Adipose tissue (tissue), 3 donors: ENCODE results near the gene PARP1. TPM values are rescaled to one million over a fixed set of nuclear protein-coding genes. Genes with fewer than 3 reads are reported as not detected.

Experiments
- H3K27ac ChIP-seq: one replicate; pipeline ENCODE4 v1.5.1; 2013; ENCODE audit warnings: low read depth, low read length
- WGBS, 3 donors: extraction: QIAGEN DNeasy Blood & Tissue Kit; methylation state at CpG; one replicate each; pipeline ENCODE4 v1.1.7; 2013; 5-methylcytosine and 5-hydroxymethylcytosine counted together
- polyA plus RNA-seq, 3 donors: library from polyadenylated mRNA; stranded (reverse); fragments of 200-250 nt; gene quantifications; one replicate each; pipeline ENCODE4 v1.2.3, GENCODE V29; 2013
- donor health status: healthy with polysubstance abuse.
- donor health status: Bipolar disorder and iron deficiency.
- donor health status: healthy.

PARP1 gene
- polyA plus RNA-seq, 3 donors, result 26.5 to 43.8 (median 31.3) TPM

DNA sequence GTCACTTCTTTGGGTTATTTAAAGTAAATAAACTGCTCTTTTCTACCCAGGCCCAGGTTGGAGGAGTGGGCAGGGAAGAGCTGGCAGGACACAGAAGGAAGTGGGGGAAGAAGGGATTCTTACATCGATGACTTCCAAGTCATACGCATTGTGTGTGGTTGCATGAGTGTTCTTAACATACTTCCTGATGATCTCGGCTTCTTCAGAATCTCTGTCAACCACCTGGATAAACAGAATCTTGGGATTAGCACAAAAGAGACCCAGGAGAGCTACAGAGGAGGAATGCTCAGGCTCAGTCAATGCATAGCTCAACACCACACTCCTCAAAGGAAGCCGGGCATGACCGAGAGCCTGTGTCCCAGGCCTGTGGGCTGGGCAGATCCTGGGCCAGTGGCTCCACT, 42.1 kb downstream of the PARP1 start:
- WGBS, 3 donors, result 85 to 89% (median 89%) methylated on average over 5 of the region's 5 CpGs
- H3K27ac ChIP-seq, result no peak overlapping the region

DNA sequence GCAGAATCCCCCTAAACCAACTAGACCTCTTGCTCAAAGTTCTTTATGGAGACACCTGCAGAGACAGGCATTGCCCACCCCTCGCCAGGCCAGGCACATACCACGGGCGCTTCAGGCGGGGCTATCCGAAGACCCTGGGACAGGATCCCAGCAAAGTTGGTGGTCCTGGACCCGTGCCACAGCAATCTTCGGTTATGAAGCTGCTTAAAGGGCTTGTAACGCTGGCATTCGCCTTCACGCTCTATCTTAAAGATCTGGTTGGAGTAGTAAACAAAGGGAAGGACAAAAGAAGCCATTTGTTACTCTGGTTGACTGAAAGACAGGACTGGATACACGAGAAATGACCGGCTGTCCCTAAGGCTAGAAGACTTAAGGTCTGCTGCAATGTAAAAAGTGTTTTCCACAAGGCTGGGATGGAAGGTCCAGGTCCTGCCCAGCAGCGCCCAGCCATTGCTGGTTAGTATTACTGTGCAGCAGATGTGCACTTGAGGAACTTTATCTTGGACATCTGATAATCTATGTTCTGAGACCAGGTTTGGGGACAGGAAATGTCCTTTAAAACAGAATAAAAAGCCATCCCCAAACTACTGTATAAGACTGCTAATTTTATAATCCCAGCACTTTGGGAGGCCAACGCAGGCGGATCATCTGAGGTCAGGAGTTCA, 42.9 kb downstream of the PARP1 start:
- H3K27ac ChIP-seq, result no peak overlapping the region
- WGBS, 3 donors, result 91 to 95% (median 93%) methylated on average over 15 of the region's 15 CpGs

DNA sequence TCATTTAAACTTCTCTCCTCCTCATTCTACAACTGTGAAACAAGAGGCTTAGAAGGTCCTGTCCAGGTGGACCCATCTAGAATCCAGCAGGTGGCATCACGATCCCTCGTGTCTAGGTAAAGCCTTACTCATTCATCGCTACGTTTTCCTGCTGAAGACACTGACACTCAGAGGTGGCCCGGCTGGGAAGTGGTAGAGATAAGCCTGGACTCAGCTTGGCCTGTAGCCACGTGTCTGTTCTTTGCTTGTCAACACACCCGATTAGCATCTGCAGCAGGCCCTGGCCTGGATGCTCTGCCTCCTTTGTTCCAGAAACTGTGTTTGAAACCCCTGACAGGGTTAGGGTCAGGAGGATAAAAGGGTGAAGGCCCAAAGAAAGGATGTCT, 43.4 kb downstream of the PARP1 start:
- H3K27ac ChIP-seq, result no peak overlapping the region

DNA sequence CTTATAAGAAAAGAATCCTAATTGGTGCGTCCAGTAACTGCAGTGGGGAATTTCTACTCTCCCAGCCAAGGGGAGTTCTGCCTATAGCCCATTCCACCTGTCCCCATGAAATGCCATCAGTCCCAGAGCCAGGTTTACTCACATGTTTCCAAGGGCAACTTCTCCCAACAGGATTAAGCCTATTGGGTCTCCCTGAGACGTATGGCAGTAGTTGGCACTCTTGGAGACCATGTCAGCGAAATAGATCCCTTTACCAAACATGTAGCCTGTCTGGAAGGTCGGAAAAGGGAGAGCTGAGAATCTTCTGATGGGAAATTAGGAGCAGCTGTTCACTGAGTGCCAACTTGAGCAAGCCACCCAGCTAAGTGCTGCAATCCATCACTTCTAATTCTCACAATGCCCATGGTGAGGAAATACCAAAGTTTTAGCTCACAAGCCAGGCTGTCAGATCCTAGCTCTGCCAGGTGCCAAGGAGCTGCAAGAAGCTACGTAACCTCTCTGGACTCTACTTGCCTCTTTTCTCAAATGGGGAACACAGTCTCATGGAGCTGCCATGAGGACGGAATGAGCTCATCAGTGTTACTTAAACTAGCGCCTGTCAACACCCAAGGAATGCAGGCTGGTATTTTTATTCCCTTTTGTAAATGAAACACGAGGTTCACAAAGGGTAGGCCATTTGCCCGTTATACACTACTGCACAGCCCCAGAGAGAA, 43.9 kb downstream of the PARP1 start:
- H3K27ac ChIP-seq, result no peak overlapping the region
- WGBS, 3 donors, result 78 to 87% (median 83%) methylated on average over 9 of the region's 9 CpGs

More for the DNA sequence above, 43.4 kb downstream of the PARP1 start:
- 57 to 76% (median 76%) methylated on average over 7 of the region's 7 CpGs for WGBS, 3 donors

GRCh38 chr1:226362891-226363447, 44.9 kb downstream of the PARP1 start:
- H3K27ac ChIP-seq, result no peak overlapping the region
- 87 to 93% (median 89%) methylated on average over 9 of the region's 9 CpGs for WGBS, 3 donors

- 82 to 89% (median 89%) methylated on average over 6 of the region's 6 CpGs for WGBS, 3 donors
Measured at GRCh38 chr1:226362361-226362760, 45.5 kb downstream of the PARP1 start.

GRCh38 chr1:226360106-226360746, 47.7 kb downstream of the PARP1 start:
- 89 to 92% (median 90%) methylated on average over 8 of the region's 8 CpGs for WGBS, 3 donors
- H3K27ac ChIP-seq, result no peak overlapping the region

More at GRCh38 chr1:226362361-226362760, 45.5 kb downstream of the PARP1 start:
- H3K27ac ChIP-seq, result no peak overlapping the region

DNA sequence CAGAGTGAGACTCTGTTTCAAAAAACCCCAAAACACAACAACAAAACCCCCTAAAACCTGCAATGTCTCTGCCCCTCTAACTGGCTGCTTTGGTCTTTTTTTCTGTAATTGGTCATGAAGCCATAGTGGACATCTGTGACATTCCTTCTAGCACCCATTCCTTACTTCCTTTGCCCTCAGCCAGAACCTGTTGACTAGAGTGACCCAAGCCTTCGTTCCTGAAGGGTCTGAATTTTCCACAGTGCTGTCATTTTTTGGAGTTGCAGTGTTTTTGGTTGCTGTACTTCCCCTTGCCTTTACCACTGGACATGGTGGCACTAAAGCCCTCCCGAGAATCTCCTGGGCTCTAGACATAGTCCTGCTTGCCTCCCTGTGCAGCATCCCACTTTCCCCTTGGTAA, 50.5 kb downstream of the PARP1 start:
- 86 to 98% (median 94%) methylated on average over 2 of the region's 2 CpGs for WGBS, 3 donors

GRCh38 chr1:226355669-226356551, 52.0 kb downstream of the PARP1 start:
- H3K27ac ChIP-seq, result no peak overlapping the region
- 79 to 85% (median 82%) methylated on average over 6 of the region's 6 CpGs for WGBS, 3 donors

More for the DNA sequence above, 50.5 kb downstream of the PARP1 start:
- no peak overlapping the region for H3K27ac ChIP-seq

GRCh38 chr1:226355016-226355415, 52.9 kb downstream of the PARP1 start:
- no peak overlapping the region for H3K27ac ChIP-seq
- 92 to 96% (median 96%) methylated on average over 10 of the region's 10 CpGs for WGBS, 3 donors

DNA sequence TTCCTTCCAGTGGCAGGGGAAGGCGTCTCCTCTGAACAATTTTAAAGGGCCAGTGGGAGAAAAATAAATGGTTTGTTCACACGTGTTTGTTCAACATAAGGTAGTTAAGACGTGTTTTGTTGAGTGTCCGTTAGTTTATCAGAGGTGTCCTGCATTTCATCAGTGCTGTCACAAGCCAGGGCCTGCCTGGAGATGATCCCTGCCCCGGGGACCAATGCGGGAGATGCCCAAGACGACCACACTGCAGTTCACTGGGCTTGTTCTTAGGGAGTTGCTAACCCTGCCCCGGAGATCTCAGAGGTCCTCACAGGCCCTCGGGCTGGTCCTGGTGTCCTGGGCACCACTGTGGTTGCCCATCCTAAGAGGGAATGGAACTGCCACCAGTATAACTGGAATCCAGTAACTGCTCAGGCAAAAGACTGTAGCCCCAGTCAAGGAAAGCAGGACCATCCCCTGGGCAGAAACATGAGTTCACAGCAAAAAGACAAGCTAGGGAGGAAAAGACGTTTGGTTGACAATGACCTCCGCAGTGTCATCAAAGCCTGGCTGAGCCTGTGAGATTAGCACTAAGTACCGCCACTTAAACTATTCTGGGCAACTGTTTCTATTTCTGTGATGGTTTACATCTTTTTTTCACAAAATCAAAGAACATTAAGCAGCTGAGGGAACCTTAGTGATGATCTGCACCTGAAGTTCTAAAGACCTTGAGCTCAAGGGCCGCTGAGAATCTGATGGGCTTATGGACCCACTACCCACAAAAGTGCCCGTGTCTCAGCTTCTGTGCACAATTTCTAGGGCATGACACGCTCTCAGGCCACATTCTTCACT, 54.0 kb downstream of the PARP1 start:
- 63 to 73% (median 66%) methylated on average over 15 of the region's 15 CpGs for WGBS, 3 donors
- H3K27ac ChIP-seq, result no peak overlapping the region

DNA sequence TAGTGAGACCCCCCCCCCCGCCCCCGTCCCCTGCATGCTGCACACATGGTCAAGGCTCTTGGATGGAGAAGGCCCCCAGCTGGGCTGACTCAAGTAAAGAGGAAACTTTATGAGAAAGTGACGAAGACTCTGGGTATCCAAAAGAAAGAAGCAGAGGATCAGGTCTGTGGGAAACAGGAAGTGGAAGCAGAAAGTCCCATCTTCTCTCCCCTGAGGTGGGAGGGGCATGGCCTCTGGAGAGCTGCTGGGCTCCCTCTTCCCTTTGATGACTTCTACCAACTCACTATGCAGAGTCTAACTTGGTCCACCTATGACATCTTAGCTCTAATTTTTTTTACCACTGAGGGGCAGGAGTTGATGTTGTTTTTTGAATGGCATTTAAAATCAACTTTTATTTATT, 56.2 kb downstream of the PARP1 start:
- no peak overlapping the region for H3K27ac ChIP-seq
- WGBS, 3 donors, result 82 to 90% (median 87%) methylated on average over 3 of the region's 3 CpGs

DNA sequence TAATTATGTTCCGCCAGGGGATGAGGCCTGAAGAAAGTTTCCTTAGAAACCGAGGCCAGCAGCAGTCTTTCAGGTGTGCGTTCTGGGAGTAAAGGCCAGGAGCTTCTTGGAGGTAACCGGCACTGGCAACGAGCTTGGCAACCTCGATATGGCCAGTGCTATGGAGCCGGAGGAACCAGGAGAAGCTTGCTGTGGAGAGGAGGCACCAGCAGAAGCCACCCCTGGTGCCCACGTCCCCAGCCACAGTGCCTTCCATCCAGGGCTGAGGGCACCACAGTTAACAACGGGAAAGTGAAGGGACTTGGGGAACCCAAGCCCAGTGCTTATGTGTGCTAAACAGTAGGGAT, 57.4 kb downstream of the PARP1 start:
- H3K27ac ChIP-seq, result no peak overlapping the region
- WGBS, 3 donors, result 47 to 56% (median 56%) methylated on average over 9 of the region's 9 CpGs

- WGBS, 3 donors, result 44 to 50% (median 44%) methylated on average over 18 of the region's 18 CpGs
- H3K27ac ChIP-seq, result no peak overlapping the region
Measured at GRCh38 chr1:226349801-226350518, 57.9 kb downstream of the PARP1 start.

- WGBS, 3 donors, result 74 to 87% (median 78%) methylated on average over 11 of the region's 11 CpGs
Measured at GRCh38 chr1:226349081-226349480, 58.8 kb downstream of the PARP1 start.

DNA sequence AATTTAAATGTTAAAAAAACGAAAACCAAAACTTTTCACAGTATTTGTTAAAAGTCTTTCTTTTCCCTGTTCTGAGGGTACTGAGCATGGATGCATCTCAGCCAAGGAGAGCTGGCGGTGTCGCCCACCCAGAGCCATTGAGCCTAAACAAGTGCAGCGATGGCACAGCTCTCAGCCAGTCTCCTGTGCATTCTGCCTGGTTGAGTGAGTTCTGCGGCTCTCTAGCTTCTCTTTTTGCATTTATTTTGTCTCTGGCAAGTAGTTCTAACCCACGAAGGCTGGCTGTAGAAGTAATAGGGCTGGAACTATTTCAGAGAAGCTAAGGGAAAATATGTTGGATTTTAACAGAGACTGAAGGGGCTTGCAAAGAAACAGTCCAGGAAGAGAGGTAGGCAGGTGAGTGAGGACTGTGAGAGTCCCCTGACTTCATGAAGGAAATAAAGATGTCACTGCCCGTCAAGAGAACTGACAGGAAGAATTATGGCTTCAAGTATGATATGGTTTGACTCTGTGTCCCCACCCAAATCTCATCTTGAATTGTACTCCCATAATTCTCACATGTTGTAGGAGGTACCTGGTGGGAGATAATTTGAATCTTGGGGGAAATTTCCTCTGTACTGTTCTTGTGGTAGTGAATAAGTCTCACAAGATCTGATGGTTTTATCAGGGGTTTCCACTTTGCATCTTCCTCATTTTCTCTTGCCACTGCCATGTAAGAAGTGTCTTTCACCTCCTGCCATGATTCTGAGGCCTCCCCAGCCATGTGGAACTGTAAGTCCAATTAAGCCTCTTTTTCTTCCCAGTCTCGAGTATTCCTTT, 63.2 kb downstream of the PARP1 start:
- 73 to 76% (median 75%) methylated on average over 8 of the region's 8 CpGs for WGBS, 3 donors
- no peak overlapping the region for H3K27ac ChIP-seq

More at GRCh38 chr1:226349081-226349480, 58.8 kb downstream of the PARP1 start:
- no peak overlapping the region for H3K27ac ChIP-seq
